IMR-90 (cell line): ENCODE results near the gene FGGY. TPM values are rescaled to one million over a fixed set of nuclear protein-coding genes. Genes with fewer than 3 reads are reported as not detected.

Experiments used
- ATAC-seq: fragments of 200-7000 bp; cut with Tn5 transposase; 2 replicates; pipeline ENCODE4 v1.9.1; 2020; ENCODE audit warnings: low read depth, mild to moderate bottlenecking, moderate library complexity
- BruUV-seq: library from RNA; stranded (reverse); fragments of 400-500 nt; replicated peaks from 2 replicates; lab custom pipeline; 2021; lab: Mats Ljungman, UMichigan
- CTCF ChIA-PET: fragments of 300-600 bp; formaldehyde crosslinking; extraction: SDS; loops from one replicate; lab custom pipeline; 2021; ENCODE audit warnings: antibody characterized with exemption; lab: Yijun Ruan, JAX
- POLR2A ChIA-PET: fragments of 300-600 bp; sonication (Branson Sonifier 250); formaldehyde crosslinking; loops from one replicate; lab custom pipeline; 2022; ENCODE audit warnings: antibody characterized with exemption; ENCODE audit not compliant: unreplicated experiment; lab: Charles Lee
- DNase-seq: peaks from one replicate; pipeline ENCODE4 v3.0.0; 2013
- H2AFZ ChIP-seq: replicated peaks from 2 replicates; pipeline ENCODE3; 2013; ENCODE audit warnings: low read length, mild to moderate bottlenecking; ENCODE audit not compliant: poor library complexity
- H2AK5ac ChIP-seq: 2 replicates; pipeline ENCODE4 v1.6.1; 2013; ENCODE audit warnings: low read depth, low read length, inconsistent platforms
- H2AK9ac ChIP-seq: replicated peaks from 2 replicates; pipeline ENCODE3; 2013; ENCODE audit warnings: mild to moderate bottlenecking, low read depth, low read length, moderate library complexity; ENCODE audit not compliant: poor library complexity
- H2BK120ac ChIP-seq: 2 replicates; pipeline ENCODE4 v1.6.1; 2013; ENCODE audit warnings: low read depth, low read length, inconsistent platforms
- H2BK15ac ChIP-seq: 3 replicates; pipeline ENCODE4 v1.6.1; 2013; ENCODE audit warnings: low read depth, low read length, inconsistent platforms
- H2BK20ac ChIP-seq: 2 replicates; pipeline ENCODE4 v1.6.1; 2013; ENCODE audit warnings: low read depth, mild to moderate bottlenecking, inconsistent platforms, low read length, moderate library complexity
- H2BK5ac ChIP-seq: 2 replicates; pipeline ENCODE4 v1.6.1; 2013; ENCODE audit warnings: mild to moderate bottlenecking, low read depth, low read length, inconsistent platforms; ENCODE audit not compliant: poor library complexity, severe bottlenecking
- H3K14ac ChIP-seq: replicated peaks from 2 replicates; pipeline ENCODE4 v1.6.1; 2013; ENCODE audit warnings: low read depth, low read length, inconsistent platforms
- H3K18ac ChIP-seq: 2 replicates; pipeline ENCODE4 v1.6.1; 2013; ENCODE audit warnings: low read depth, low read length, control low read depth
- H3K23ac ChIP-seq: 2 replicates; pipeline ENCODE4 v1.6.1; 2013; ENCODE audit warnings: low read depth, low read length, inconsistent platforms
- H3K27ac ChIP-seq: 2 replicates; pipeline ENCODE4 v1.5.1; 2013; ENCODE audit warnings: mild to moderate bottlenecking, control low read depth, low read length; ENCODE audit not compliant: insufficient read depth
- H3K27me3 ChIP-seq: 2 replicates; pipeline ENCODE4 v1.6.1; 2013; ENCODE audit warnings: low read length; ENCODE audit not compliant: control insufficient read depth, insufficient read depth
- H3K36me3 ChIP-seq: 2 replicates; pipeline ENCODE4 v1.6.1; 2013; ENCODE audit warnings: low read length, mixed read lengths; ENCODE audit not compliant: control insufficient read depth, insufficient read depth
- H3K4ac ChIP-seq: 2 replicates; pipeline ENCODE4 v1.6.1; 2013; ENCODE audit warnings: low read depth, low read length, inconsistent platforms
- H3K4me1 ChIP-seq: 2 replicates; pipeline ENCODE4 v1.6.1; 2013; ENCODE audit warnings: low read length, mixed read lengths; ENCODE audit not compliant: control insufficient read depth, insufficient read depth
- H3K4me2 ChIP-seq: 2 replicates; pipeline ENCODE4 v1.6.1; 2013; ENCODE audit warnings: low read depth, mild to moderate bottlenecking, control low read depth, low read length, moderate library complexity
- H3K4me3 ChIP-seq: 2 replicates; pipeline ENCODE4 v1.5.1; 2013; ENCODE audit warnings: low read depth, mild to moderate bottlenecking, control low read depth, low read length, moderate library complexity; ENCODE audit not compliant: insufficient read depth
- H3K56ac ChIP-seq: 2 replicates; pipeline ENCODE4 v1.6.1; 2013; ENCODE audit warnings: low read length, inconsistent platforms; ENCODE audit not compliant: insufficient read depth; ENCODE audit errors: extremely low read depth
- H3K79me1 ChIP-seq, 2 experiments: 2 replicates each; pipeline ENCODE4 v1.6.1; 2013; ENCODE audit warnings: low read length in 2 of 2, inconsistent platforms in 1 of 2, low read depth in 1 of 2
- H3K9ac ChIP-seq: 2 replicates; pipeline ENCODE4 v1.6.1; 2013; ENCODE audit warnings: low read depth, low read length, control low read depth
- H3K9me1 ChIP-seq: 2 replicates; pipeline ENCODE4 v1.6.1; 2013; ENCODE audit warnings: low read length, inconsistent platforms; ENCODE audit not compliant: insufficient read depth
- H3K9me3 ChIP-seq: 2 replicates; pipeline ENCODE4 v1.6.1; 2013; ENCODE audit warnings: low read length; ENCODE audit not compliant: control insufficient read depth, insufficient read depth
- H4K20me1 ChIP-seq: 2 replicates; pipeline ENCODE4 v1.6.1; 2013; ENCODE audit warnings: low read length, inconsistent platforms; ENCODE audit not compliant: insufficient read depth
- H4K5ac ChIP-seq: 2 replicates; pipeline ENCODE4 v1.6.1; 2013; ENCODE audit warnings: mild to moderate bottlenecking, low read depth, low read length, control low read depth
- H4K8ac ChIP-seq, 2 experiments: 2 replicates each; pipeline ENCODE4 v1.6.1; 2013; ENCODE audit warnings: low read depth in 2 of 2, low read length in 2 of 2, control low read depth in 1 of 2, inconsistent platforms in 1 of 2
- H4K91ac ChIP-seq: 2 replicates; pipeline ENCODE4 v1.6.1; 2013; ENCODE audit warnings: low read depth, low read length, inconsistent platforms; ENCODE audit not compliant: insufficient read depth
- BHLHE40 ChIP-seq: fragments of 150-350 bp; IDR thresholded peaks from 2 replicates; pipeline ENCODE4 v1.6.1; 2016; ENCODE audit warnings: mild to moderate bottlenecking, low read depth, low read length
- MAFK ChIP-seq: IDR thresholded peaks from 2 replicates; pipeline ENCODE4 v1.6.1; 2012; ENCODE audit warnings: low read depth, low read length, improper control_type of control experiment
- RCOR1 ChIP-seq: IDR thresholded peaks from 2 replicates; pipeline ENCODE4 v1.6.1; 2012; ENCODE audit warnings: mild to moderate bottlenecking, low read length, improper control_type of control experiment; ENCODE audit not compliant: insufficient replicate concordance
- RFX5 ChIP-seq: IDR thresholded peaks from 2 replicates; pipeline ENCODE4 v1.8.0; 2012; ENCODE audit warnings: low read depth, mild to moderate bottlenecking, low read length, moderate library complexity
- whole genome bisulfite sequencing, 2 experiments: methylation state at CpG; one replicate each; pipeline versions ENCODE4 v1.1.5 to v1.1.7; 2013; ENCODE audit warnings: missing lambda C conversion rate in 2 of 2; ENCODE audit not compliant: insufficient read length in 1 of 2; ENCODE audit errors: extremely low coverage in 2 of 2; 5-methylcytosine and 5-hydroxymethylcytosine counted together
- dilution Hi-C: fragments of 300-500 bp; cut with HindIII; formaldehyde crosslinking; loops from one replicate; pipeline ENCODE4 v1.14.3; 2018; ENCODE audit warnings: low sequenced_read_pairs; ENCODE audit not compliant: unreplicated experiment
- in situ Hi-C: fragments of 300-500 bp; cut with MboI; formaldehyde crosslinking; loops from 3 replicates; pipeline ENCODE4 v1.14.3; 2019; ENCODE audit warnings: low sequenced_read_pairs, inconsistent platforms, mixed read lengths
- intact Hi-C: fragments of 100-400 bp; cut with micrococcal nuclease; formaldehyde crosslinking; loops from 2 replicates; pipeline ENCODE4 v1.10.0; 2022
- polyA plus RNA-seq, 3 experiments: library from polyadenylated mRNA; depleted of rRNA; stranded (reverse); fragments of >200 nt; gene quantifications; 2 replicates each; pipeline ENCODE4 v1.2.3, GENCODE V29; 2012; ENCODE audit warnings: low replicate concordance in 1 of 3
- total RNA-seq: library from RNA; depleted of rRNA; stranded (reverse); fragments of >200 nt; gene quantifications from 2 replicates; pipeline ENCODE4 v1.2.3, GENCODE V29; 2012

FGGY gene
- total and polyA plus RNA-seq, 2 of the 4 experiments (the other 2 are of a cell fraction) = 5.6 to 14.0 TPM

DNA sequence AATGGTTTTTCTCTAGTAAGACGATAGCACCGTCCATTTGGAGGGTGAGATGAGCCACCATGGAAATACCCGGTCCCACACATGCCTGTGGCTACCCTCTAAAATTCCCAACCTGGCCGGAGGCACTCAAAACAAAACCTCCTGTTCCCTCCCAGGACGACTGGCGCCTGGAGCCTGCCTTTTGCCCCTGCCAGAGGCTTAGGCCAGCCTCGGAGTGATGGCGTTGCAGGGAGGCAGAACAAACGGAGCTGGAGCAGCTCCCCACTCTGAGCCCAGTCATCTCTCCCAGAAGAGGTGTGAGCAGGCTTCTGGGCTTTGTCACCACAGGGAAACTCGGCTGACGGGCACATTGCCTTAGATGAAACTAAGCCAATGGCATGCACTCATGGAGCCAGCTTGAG, 304.1 kb downstream of the FGGY start:
- peak overlapping the region; percentile 22; the same call in 1 of the 2 replicates for H3K18ac ChIP-seq
- H3K27ac ChIP-seq = no peak overlapping the region
- no TSS peak for BruUV-seq
- no peaks in the 10 kb centered on the region for H4K20me1 ChIP-seq
- no peak overlapping the region for H2AFZ ChIP-seq
- H3K9me1 ChIP-seq = peaks cover 14% of the 10 kb centered on the region
- no peaks in the 10 kb centered on the region for H3K9me3 ChIP-seq
- no peak overlapping the region for H3K56ac ChIP-seq
- H3K79me1 ChIP-seq = no peaks in the 10 kb centered on the region
- H3K9ac ChIP-seq = no peak overlapping the region
- H3K27me3 ChIP-seq = no peaks in the 10 kb centered on the region
- POLR2A ChIA-PET = no interaction called here
- H4K5ac ChIP-seq = no peak overlapping the region; the same call in 1 of the 2 replicates
- H3K4me1 ChIP-seq = peaks cover 18% of the 10 kb centered on the region
- no peaks in the 10 kb centered on the region for H3K36me3 ChIP-seq
- H3K14ac ChIP-seq = no peak overlapping the region
- in situ Hi-C loops (no loop called here), intact Hi-C loops (loop anchor here (2.0 kb wide), 1 partner anchor 30 kb away; no protein-coding TSS in a partner anchor), dilution Hi-C loops (no loop called here)
- H2BK120ac ChIP-seq = no peak overlapping the region
- TF ChIP-seq MAFK (no peak), RFX5 (no peak), BHLHE40 (no peak), RCOR1 (no peak)
- no peak overlapping the region for H3K4me2 ChIP-seq
- H2AK5ac ChIP-seq = peak overlapping the region; percentile 51; the same call in 1 of the 2 replicates
- no peak overlapping the region for H3K23ac ChIP-seq
- no peak for DNase-seq
- CTCF ChIA-PET = interaction anchor here (0.6 to 1.2 kb wide), 3 partner anchors 9 to 994 kb away, joined by 3 to 4 read pairs (median 3); no protein-coding TSS in a partner anchor
- H2BK5ac ChIP-seq = no peak overlapping the region
- H3K4ac ChIP-seq = peak overlapping the region; percentile 36; the same call in 1 of the 2 replicates
- H4K91ac ChIP-seq = 0 out of 2 replicates have a peak overlapping the region, but pooled peaks have one; percentile 7
- peak overlapping the region; percentile 63; the same call in 1 of the 3 replicates for H2BK15ac ChIP-seq
- H4K8ac ChIP-seq = no peak overlapping the region
- WGBS, 2 experiments = 83% methylated on average over 2 of the region's 11 CpGs; no CpG with 5 or more reads in 1 of the 2 experiments
- ATAC-seq = no peak
- no peak overlapping the region for H2BK20ac ChIP-seq
- no peak overlapping the region for H2AK9ac ChIP-seq
- H3K4me3 ChIP-seq = no peak overlapping the region
